B cell (primary cell): ENCODE results near the gene L3HYPDH. TPM values are rescaled to one million over a fixed set of nuclear protein-coding genes. Genes with fewer than 3 reads are reported as not detected.
A peak's percentile ranks its signal among the peaks of the same experiment; 100 is the strongest.

Experiments used
- ATAC-seq: fragments of 200-7000 bp; cut with Tn5 transposase; one replicate; pipeline ENCODE4 v1.10.0; 2021; ENCODE audit warnings: low read depth, mild to moderate bottlenecking, moderate number of reproducible peaks, moderate library complexity
- CTCF ChIA-PET: fragments of 350-600 bp; sonication (Branson Sonifier 250); formaldehyde crosslinking; loops from one replicate; lab custom pipeline; 2021; ENCODE audit warnings: antibody characterized with exemption, inconsistent platforms; lab: Charles Lee
- POLR2A ChIA-PET: fragments of 350-600 bp; sonication (Branson Sonifier 250); formaldehyde crosslinking; loops from one replicate; lab custom pipeline; 2021; ENCODE audit warnings: antibody characterized with exemption; lab: Charles Lee
- DNase-seq: peaks from one replicate; pipeline ENCODE4 v3.0.0; 2013
- H2AFZ ChIP-seq: 2 replicates; pipeline ENCODE4 v1.6.1; 2012; ENCODE audit warnings: mild to moderate bottlenecking, low read depth, low read length; ENCODE audit not compliant: insufficient read depth, poor library complexity, severe bottlenecking
- H3K27ac ChIP-seq, 2 donors: 1 replicate in 1 of 2; 2 replicates in 1 of 2; pipeline ENCODE4 v1.5.1; 2012 to 2013; ENCODE audit warnings: low read length in 2 of 2, mild to moderate bottlenecking in 2 of 2, moderate library complexity in 1 of 2
- H3K27me3 ChIP-seq, 4 experiments: fragments of 200-600 bp in 1 of 4; sonication (generic) in 1 of 4; replicated peaks in 1 of 4; 1 replicate in 2 of 4; 2 replicates in 2 of 4; pipeline versions ENCODE4 v1.6.1 to v1.7.0; 2013 to 2016; ENCODE audit warnings: low read length in 3 of 4, mild to moderate bottlenecking in 2 of 4, mixed read lengths in 1 of 4, moderate library complexity in 1 of 4; ENCODE audit not compliant: insufficient read depth in 4 of 4, control insufficient read depth in 3 of 4; ENCODE audit errors: control extremely low read depth in 1 of 4
- H3K36me3 ChIP-seq, 2 experiments: replicated peaks in 1 of 2; 1 replicate in 1 of 2; 2 replicates in 1 of 2; pipeline versions ENCODE4 v1.6.1 to v1.7.1; 2013; ENCODE audit warnings: low read length in 1 of 2; ENCODE audit not compliant: insufficient read depth in 2 of 2, control insufficient read depth in 1 of 2; ENCODE audit errors: control extremely low read depth in 1 of 2, extremely low read depth in 1 of 2
- H3K4me1 ChIP-seq, 2 donors: fragments of 200-600 bp in 1 of 2; sonication (generic) in 1 of 2; 1 replicate in 1 of 2; 2 replicates in 1 of 2; pipeline versions ENCODE4 v1.5.1 to v1.6.1; 2013 to 2017; ENCODE audit warnings: low read length in 2 of 2; ENCODE audit not compliant: control insufficient read depth in 2 of 2, insufficient read depth in 2 of 2
- H3K4me2 ChIP-seq: replicated peaks from 2 replicates; pipeline ENCODE3; 2012; ENCODE audit warnings: mild to moderate bottlenecking, low read depth, low read length; ENCODE audit not compliant: poor library complexity, severe bottlenecking
- H3K4me3 ChIP-seq, 5 experiments: fragments of 200-600 bp in 1 of 5; sonication (generic) in 1 of 5; 1 replicate in 3 of 5; 2 replicates in 2 of 5; pipeline versions ENCODE4 v1.5.1 to v1.7.0; 2011 to 2016; ENCODE audit warnings: low read length in 4 of 5, mild to moderate bottlenecking in 4 of 5, low read depth in 2 of 5, control low read depth in 1 of 5, moderate library complexity in 1 of 5; ENCODE audit not compliant: insufficient read depth in 1 of 5; ENCODE audit errors: control extremely low read depth in 1 of 5, extremely low read depth in 1 of 5
- H3K79me2 ChIP-seq: fragments of 200-600 bp; sonication (generic); one replicate; pipeline ENCODE4 v1.6.0; 2016; ENCODE audit warnings: low read length; ENCODE audit not compliant: control insufficient read depth, insufficient read depth
- H3K9ac ChIP-seq: fragments of 200-600 bp; sonication (generic); 2 replicates; pipeline ENCODE4 v1.6.1; 2017; ENCODE audit warnings: mild to moderate bottlenecking, low read length, moderate library complexity
- H3K9me3 ChIP-seq, 3 donors: one replicate each; pipeline versions ENCODE4 v1.6.1 to v1.7.1; 2013; ENCODE audit warnings: low read length in 2 of 3; ENCODE audit not compliant: control insufficient read depth in 2 of 3, insufficient read depth in 1 of 3; ENCODE audit errors: control extremely low read depth in 1 of 3
- H4K20me1 ChIP-seq: 2 replicates; pipeline ENCODE4 v1.6.0; 2012; ENCODE audit warnings: mild to moderate bottlenecking, low read length; ENCODE audit not compliant: insufficient read depth, control insufficient read depth, poor library complexity, severe bottlenecking
- H3K27ac Mint-ChIP-seq: one replicate; pipeline ENCODE4 v1.8.0; 2021; ENCODE audit warnings: mixed read lengths
- H3K27me3 Mint-ChIP-seq: one replicate; pipeline ENCODE4 v1.8.0; 2021; ENCODE audit warnings: mixed read lengths
- H3K4me1 Mint-ChIP-seq: one replicate; pipeline ENCODE4 v1.8.0; 2021; ENCODE audit warnings: mixed read lengths
- H3K4me3 Mint-ChIP-seq: one replicate; pipeline ENCODE4 v1.8.0; 2021; ENCODE audit warnings: mixed read lengths
- H3K9me3 Mint-ChIP-seq: one replicate; pipeline ENCODE4 v1.8.0; 2022; ENCODE audit warnings: mixed read lengths; ENCODE audit not compliant: insufficient read depth
- EZH2 ChIP-seq: IDR thresholded peaks from 2 replicates; pipeline ENCODE4 v1.6.1; 2012; ENCODE audit warnings: borderline replicate concordance, low read depth, mild to moderate bottlenecking, moderate library complexity, low read length; ENCODE audit not compliant: insufficient read depth, poor library complexity, severe bottlenecking
- WGBS: methylation state at CpG from one replicate; pipeline ENCODE4 v1.1.5; 2013; ENCODE audit warnings: missing lambda C conversion rate; ENCODE audit not compliant: insufficient coverage; 5-methylcytosine and 5-hydroxymethylcytosine counted together
- intact Hi-C: fragments of 100-400 bp; cut with micrococcal nuclease; formaldehyde crosslinking; loops from one replicate; pipeline ENCODE4 v1.10.0; 2022
- polyA plus RNA-seq: library from polyadenylated mRNA; depleted of rRNA; stranded (reverse); fragments of >200 nt; gene quantifications from 2 replicates; pipeline ENCODE4 v1.2.3, GENCODE V29; 2012
- total RNA-seq, 2 donors: library from RNA; stranded (reverse); fragments of 120-200 nt in 1 of 2; gene quantifications; 1 replicate in 1 of 2; 2 replicates in 1 of 2; pipeline versions ENCODE4 v1.2.3 to v1.2.4, GENCODE V29; 2013 to 2022
- TF ChIP-seq, protein P1 (sequence below): fragments of 200-600 bp; IDR thresholded peaks from one replicate; pipeline ENCODE4 v1.8.0; 2022; ENCODE audit warnings: antibody characterized with exemption, mild to moderate bottlenecking

The L3HYPDH gene
- total and polyA plus RNA-seq, 2 donors (not counting 1 experiment from before 2014, with no cell fraction given): 74.5 to 126 TPM

DNA sequence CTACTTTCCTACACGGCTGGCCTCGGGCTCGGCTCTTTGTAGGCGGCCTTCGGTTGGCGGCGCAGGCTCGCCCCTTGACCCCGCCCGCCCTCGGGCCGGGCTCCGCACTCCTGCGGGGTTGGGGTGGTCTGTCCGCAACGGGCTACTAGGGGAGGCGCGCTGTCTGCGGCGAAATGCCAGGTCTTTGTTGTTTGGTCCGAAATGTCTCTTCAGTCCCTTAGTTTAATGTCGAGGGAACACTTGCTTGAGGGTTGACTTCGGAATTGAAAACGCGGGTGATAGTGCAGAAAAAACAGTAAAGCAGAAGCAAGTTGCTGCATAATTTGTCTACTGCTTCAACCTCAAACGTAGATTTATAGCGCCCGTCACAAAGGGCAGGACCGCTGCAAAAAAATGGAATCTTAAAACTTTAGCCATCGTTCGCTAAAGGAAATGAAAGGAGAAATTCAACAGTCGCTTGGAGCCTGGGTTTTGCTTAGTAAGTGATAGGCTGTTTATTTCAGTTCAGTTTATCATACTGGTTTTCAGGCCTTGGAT, 499 bp upstream of the L3HYPDH start:
- peak overlapping the region; percentile 52 to 79 for H3K27ac ChIP-seq
- peaks cover 13% of the 10 kb centered on the region for H4K20me1 ChIP-seq
- H3K79me2 ChIP-seq: peaks cover 66% of the 10 kb centered on the region
- H3K36me3 ChIP-seq: peaks cover 4 to 22% of the 10 kb centered on the region in 2 experiments
- H2AFZ ChIP-seq: peak overlapping the region; percentile 96
- H3K4me1 Mint-ChIP-seq: peaks cover 59% of the 10 kb centered on the region
- H3K4me3 ChIP-seq: peak overlapping the region; percentile 83 to 97 (median 93)
- H3K27me3 ChIP-seq: no peaks in the 10 kb centered on the region
- 0% methylated on average over 32 of the region's 32 CpGs for WGBS
- peak overlapping the region; percentile 90 for H3K27ac Mint-ChIP-seq
- intact Hi-C loops: loop anchor here (1.0 to 10.0 kb wide), 10 partner anchors 19 to 1280 kb away; partner anchors contain the start of genes ACTR10, CCDC175, DAAM1 and DACT1
- CTCF ChIA-PET: interaction anchor here (0.8 to 3.6 kb wide), 11 partner anchors 11 to 983 kb away, joined by 3 to 35 read pairs (median 4); partner anchors contain the start of gene GPR135
- ATAC-seq (peak; percentile 50), DNase-seq (no peak)
- peaks cover 36 to 40% of the 10 kb centered on the region in 2 donors for H3K4me1 ChIP-seq
- POLR2A ChIA-PET: interaction anchor here (1.3 to 2.5 kb wide), 2 partner anchors 20 to 764 kb away, joined by 5 to 12 read pairs; partner anchors contain the start of genes GPR135 and PPM1A
- H3K9me3 ChIP-seq: no peaks in the 10 kb centered on the region
- peak overlapping the region; percentile 90 for H3K9ac ChIP-seq
- H3K4me3 Mint-ChIP-seq: peak overlapping the region; percentile 96
- no peaks in the 10 kb centered on the region for H3K27me3 Mint-ChIP-seq
- TF ChIP-seq, protein P1, sequence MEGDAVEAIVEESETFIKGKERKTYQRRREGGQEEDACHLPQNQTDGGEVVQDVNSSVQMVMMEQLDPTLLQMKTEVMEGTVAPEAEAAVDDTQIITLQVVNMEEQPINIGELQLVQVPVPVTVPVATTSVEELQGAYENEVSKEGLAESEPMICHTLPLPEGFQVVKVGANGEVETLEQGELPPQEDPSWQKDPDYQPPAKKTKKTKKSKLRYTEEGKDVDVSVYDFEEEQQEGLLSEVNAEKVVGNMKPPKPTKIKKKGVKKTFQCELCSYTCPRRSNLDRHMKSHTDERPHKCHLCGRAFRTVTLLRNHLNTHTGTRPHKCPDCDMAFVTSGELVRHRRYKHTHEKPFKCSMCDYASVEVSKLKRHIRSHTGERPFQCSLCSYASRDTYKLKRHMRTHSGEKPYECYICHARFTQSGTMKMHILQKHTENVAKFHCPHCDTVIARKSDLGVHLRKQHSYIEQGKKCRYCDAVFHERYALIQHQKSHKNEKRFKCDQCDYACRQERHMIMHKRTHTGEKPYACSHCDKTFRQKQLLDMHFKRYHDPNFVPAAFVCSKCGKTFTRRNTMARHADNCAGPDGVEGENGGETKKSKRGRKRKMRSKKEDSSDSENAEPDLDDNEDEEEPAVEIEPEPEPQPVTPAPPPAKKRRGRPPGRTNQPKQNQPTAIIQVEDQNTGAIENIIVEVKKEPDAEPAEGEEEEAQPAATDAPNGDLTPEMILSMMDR: no peak
- no peak for TF ChIP-seq EZH2
- peak overlapping the region; percentile 93 for H3K4me2 ChIP-seq
- no peaks in the 10 kb centered on the region for H3K9me3 Mint-ChIP-seq

DNA sequence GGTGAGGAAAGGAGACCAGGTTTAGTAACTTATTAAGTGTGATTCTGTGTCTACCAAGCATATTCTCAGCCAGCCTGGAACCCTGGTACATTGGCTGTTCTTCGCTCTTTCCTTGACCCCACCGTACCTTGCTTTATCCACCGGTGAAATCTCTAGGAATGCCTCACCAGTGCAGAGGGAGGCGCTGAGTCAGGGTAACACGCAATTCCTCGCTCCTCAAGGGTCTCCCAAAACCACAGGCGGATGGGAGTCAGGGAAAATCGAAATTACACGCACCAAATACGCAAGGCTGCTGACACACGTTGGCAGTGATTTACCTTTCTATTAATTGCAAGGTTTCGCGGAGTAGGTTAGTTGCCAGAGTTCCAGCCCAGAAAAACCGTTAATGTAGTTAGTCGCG, 845 bp downstream of the L3HYPDH start:
- H2AFZ ChIP-seq: peak overlapping the region; percentile 96
- peaks cover 36 to 40% of the 10 kb centered on the region in 2 donors for H3K4me1 ChIP-seq

More for the DNA sequence above, 845 bp downstream of the L3HYPDH start:
- WGBS: 6% methylated on average over 16 of the region's 16 CpGs
- CTCF ChIA-PET: interaction anchor here (1.3 to 3.6 kb wide), 5 partner anchors 9 to 482 kb away, joined by 3 to 35 read pairs (median 7); partner anchors contain the start of gene GPR135
- H3K4me3 Mint-ChIP-seq: peak overlapping the region; percentile 96
- intact Hi-C loops: loop anchor here (10.0 kb wide), 3 partner anchors 849 to 1279 kb away; partner anchors contain the start of genes ACTR10 and DACT1
- no peaks in the 10 kb centered on the region for H3K9me3 ChIP-seq
- ATAC-seq (no peak), DNase-seq (no peak)
- H3K36me3 ChIP-seq: peaks cover under 1 to 9% of the 10 kb centered on the region in 2 experiments
- H3K27ac Mint-ChIP-seq: peak overlapping the region; percentile 90
- no peaks in the 10 kb centered on the region for H3K27me3 ChIP-seq
- POLR2A ChIA-PET: interaction anchor here (1.3 to 2.5 kb wide), 2 partner anchors 19 to 765 kb away, joined by 5 to 12 read pairs; partner anchors contain the start of genes GPR135 and PPM1A
- TF ChIP-seq, protein P1: no peak
- no peak for TF ChIP-seq EZH2
- no peaks in the 10 kb centered on the region for H3K27me3 Mint-ChIP-seq
- peak overlapping the region; percentile 90 for H3K9ac ChIP-seq
- H3K9me3 Mint-ChIP-seq: no peaks in the 10 kb centered on the region
- H3K4me2 ChIP-seq: peak overlapping the region; percentile 93
- peak overlapping the region; percentile 57 to 94 (median 86) for H3K4me3 ChIP-seq
- H3K4me1 Mint-ChIP-seq: peaks cover 53% of the 10 kb centered on the region
- H4K20me1 ChIP-seq: peaks cover 13% of the 10 kb centered on the region
- peaks cover 59% of the 10 kb centered on the region for H3K79me2 ChIP-seq
- no peak overlapping the region for H3K27ac ChIP-seq
